Mesendoderm (in vitro differentiated cells): ENCODE measurements around the gene NFATC3.
"Not testable (repeated sequence)": the region's sequence is repeated elsewhere in the genome, so short reads cannot be mapped to it uniquely, and the experiment has no call there.

ENCODE experiments used
- DNase-seq: peaks from one replicate; pipeline ENCODE4 v3.0.0; 2013
- H2AK5ac ChIP-seq: 2 replicates; pipeline ENCODE4 v1.6.1; 2013; ENCODE audit warnings: low read length, inconsistent platforms
- H2BK120ac ChIP-seq: 2 replicates; pipeline ENCODE4 v1.6.1; 2013; ENCODE audit warnings: low read depth, mild to moderate bottlenecking, low read length, moderate library complexity, mixed read lengths
- H2BK15ac ChIP-seq: replicated peaks from 2 replicates; pipeline ENCODE4 v1.6.1; 2013; ENCODE audit warnings: low read depth, mild to moderate bottlenecking, moderate library complexity
- H2BK5ac ChIP-seq: 2 replicates; pipeline ENCODE4 v1.6.1; 2013; ENCODE audit warnings: low read length, inconsistent platforms
- H3K18ac ChIP-seq: 2 replicates; pipeline ENCODE4 v1.6.1; 2013; ENCODE audit warnings: mild to moderate bottlenecking, low read length, mixed read lengths
- H3K23ac ChIP-seq: one replicate; pipeline ENCODE4 v1.6.1; 2013; ENCODE audit warnings: low read length
- H3K27ac ChIP-seq: 2 replicates; pipeline ENCODE4 v1.5.1; 2013; ENCODE audit warnings: low read depth, mild to moderate bottlenecking, inconsistent platforms, low read length, moderate library complexity
- H3K27me3 ChIP-seq: 2 replicates; pipeline ENCODE4 v1.6.1; 2013; ENCODE audit warnings: low read length, control low read depth, mild to moderate bottlenecking, inconsistent platforms; ENCODE audit not compliant: insufficient read depth, poor library complexity
- H3K36me3 ChIP-seq: 2 replicates; pipeline ENCODE4 v1.6.1; 2013; ENCODE audit warnings: low read length, inconsistent platforms; ENCODE audit not compliant: control insufficient read depth, insufficient read depth
- H3K4ac ChIP-seq: one replicate; pipeline ENCODE4 v1.6.1; 2013; ENCODE audit warnings: low read depth, mild to moderate bottlenecking, low read length, moderate library complexity
- H3K4me1 ChIP-seq: 2 replicates; pipeline ENCODE4 v1.6.1; 2013; ENCODE audit warnings: low read depth, low read length, inconsistent platforms; ENCODE audit not compliant: control insufficient read depth
- H3K4me2 ChIP-seq: 2 replicates; pipeline ENCODE4 v1.6.1; 2013; ENCODE audit warnings: low read length
- H3K4me3 ChIP-seq: 2 replicates; pipeline ENCODE4 v1.5.1; 2013; ENCODE audit warnings: mild to moderate bottlenecking, low read length
- H3K56ac ChIP-seq: one replicate; pipeline ENCODE4 v1.6.1; 2013; ENCODE audit warnings: low read length
- H3K79me1 ChIP-seq: 2 replicates; pipeline ENCODE4 v1.6.1; 2013; ENCODE audit warnings: low read length, inconsistent platforms
- H3K79me2 ChIP-seq: 2 replicates; pipeline ENCODE4 v1.6.1; 2013; ENCODE audit warnings: mild to moderate bottlenecking, low read length; ENCODE audit not compliant: control insufficient read depth, insufficient read depth
- H3K9ac ChIP-seq: 2 replicates; pipeline ENCODE4 v1.6.1; 2013; ENCODE audit warnings: low read length, inconsistent platforms
- H4K5ac ChIP-seq: one replicate; pipeline ENCODE4 v1.6.1; 2013; ENCODE audit warnings: low read length
- H4K8ac ChIP-seq: one replicate; pipeline ENCODE4 v1.6.1; 2013; ENCODE audit warnings: low read depth, mild to moderate bottlenecking, control low read depth, low read length, moderate library complexity
- WGBS: extraction: QIAGEN DNeasy Blood & Tissue Kit; methylation state at CpG from one replicate; pipeline ENCODE4 v1.1.7; 2013; ENCODE audit warnings: low lambda C conversion rate, missing lambda C conversion rate; ENCODE audit not compliant: insufficient coverage; ENCODE audit errors: extremely low coverage; 5-methylcytosine and 5-hydroxymethylcytosine counted together

Gene NFATC3

GRCh38 chr16:68113059-68113761, 28.0 kb downstream of the NFATC3 start:
- peaks cover 19% of the 10 kb centered on the region for H3K79me2 ChIP-seq
- H2BK120ac ChIP-seq, result no peak overlapping the region
- H3K4ac ChIP-seq, result no peak overlapping the region
- no peak overlapping the region for H3K18ac ChIP-seq
- H3K4me1 ChIP-seq, result no peaks in the 10 kb centered on the region
- no peak overlapping the region for H3K4me2 ChIP-seq
- no peak overlapping the region for H3K23ac ChIP-seq
- no peaks in the 10 kb centered on the region for H3K36me3 ChIP-seq
- no peak overlapping the region for H4K5ac ChIP-seq
- no peak overlapping the region for H3K4me3 ChIP-seq
- no peak overlapping the region for H2AK5ac ChIP-seq
- H3K56ac ChIP-seq, result no peak overlapping the region
- H3K79me1 ChIP-seq, result peaks cover 15% of the 10 kb centered on the region
- no peak for DNase-seq
- H2BK15ac ChIP-seq, result no peak overlapping the region
- WGBS, result no CpG with 5 or more reads among the region's 5 CpGs
- H3K27ac ChIP-seq, result no peak overlapping the region
- no peak overlapping the region for H4K8ac ChIP-seq
- H2BK5ac ChIP-seq, result no peak overlapping the region
- H3K9ac ChIP-seq, result no peak overlapping the region
- H3K27me3 ChIP-seq, result no peaks in the 10 kb centered on the region

DNA sequence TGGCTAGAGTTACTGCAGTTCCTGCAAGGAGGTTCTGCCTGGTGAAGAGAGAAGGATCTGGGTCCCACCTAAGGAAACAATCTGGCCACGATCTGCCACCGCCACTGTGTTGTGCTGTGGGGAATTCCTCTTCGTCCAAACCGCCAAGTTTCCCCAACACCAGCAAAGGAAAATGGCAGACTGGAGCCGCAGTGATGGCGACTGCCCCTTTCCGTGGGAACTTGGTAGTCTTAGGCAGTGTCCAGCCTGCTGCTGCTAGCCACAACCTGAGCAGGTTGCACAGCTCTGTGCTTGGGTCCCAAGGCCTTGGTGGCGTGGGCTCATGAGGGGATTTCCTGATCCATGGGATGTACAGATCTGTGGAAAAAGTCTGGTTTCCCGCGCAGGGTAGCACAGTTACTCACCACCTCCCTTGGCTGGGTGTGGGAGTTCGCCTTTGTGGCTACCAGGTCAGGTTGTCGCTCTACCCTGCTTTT, 28.6 kb downstream of the NFATC3 start:
- no peak overlapping the region for H3K9ac ChIP-seq
- no peaks in the 10 kb centered on the region for H3K36me3 ChIP-seq
- no peak overlapping the region for H2BK5ac ChIP-seq
- H2AK5ac ChIP-seq, result no peak overlapping the region
- H3K23ac ChIP-seq, result no peak overlapping the region
- H3K4ac ChIP-seq, result no peak overlapping the region
- H4K8ac ChIP-seq, result no peak overlapping the region
- H3K4me3 ChIP-seq, result no peak overlapping the region
- H2BK15ac ChIP-seq, result no peak overlapping the region
- no peak overlapping the region for H3K27ac ChIP-seq
- WGBS, result no CpG with 5 or more reads among the region's 12 CpGs
- H2BK120ac ChIP-seq, result no peak overlapping the region
- DNase-seq, result no peak
- H3K4me1 ChIP-seq, result no peaks in the 10 kb centered on the region
- H3K79me2 ChIP-seq, result peaks cover 18% of the 10 kb centered on the region
- H4K5ac ChIP-seq, result no peak overlapping the region
- H3K79me1 ChIP-seq, result peaks cover 15% of the 10 kb centered on the region
- H3K4me2 ChIP-seq, result no peak overlapping the region
- no peak overlapping the region for H3K56ac ChIP-seq
- no peak overlapping the region for H3K18ac ChIP-seq
- no peaks in the 10 kb centered on the region for H3K27me3 ChIP-seq

DNA sequence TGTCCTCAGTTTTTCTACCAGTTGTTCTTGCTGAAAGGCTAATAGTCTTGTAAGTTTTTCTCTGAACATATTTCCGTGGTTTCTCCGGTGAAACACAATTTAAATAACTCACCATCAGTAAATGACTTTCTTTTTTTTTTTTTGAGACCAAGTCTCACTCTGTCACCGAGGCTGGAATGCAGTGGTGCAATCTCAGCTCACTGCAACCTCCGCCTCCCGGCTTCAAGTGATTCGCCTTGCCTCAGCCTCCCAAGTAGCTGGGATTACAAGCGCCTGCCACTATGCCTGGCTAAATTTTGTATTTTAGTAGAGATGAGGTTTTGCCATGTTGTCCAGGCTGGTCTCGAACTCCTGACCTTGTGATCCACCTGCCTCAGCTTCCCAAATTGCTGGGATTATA, 29.8 kb downstream of the NFATC3 start:
- not testable (repeated sequence) for H2AK5ac ChIP-seq, H4K5ac ChIP-seq, H4K8ac ChIP-seq, H3K23ac ChIP-seq, H2BK120ac ChIP-seq, H3K18ac ChIP-seq, H3K27me3 ChIP-seq, DNase-seq, H3K4me3 ChIP-seq, H3K56ac ChIP-seq, H3K36me3 ChIP-seq, H3K4me1 ChIP-seq, H3K27ac ChIP-seq, H2BK15ac ChIP-seq, H2BK5ac ChIP-seq, H3K9ac ChIP-seq, H3K4me2 ChIP-seq, H3K4ac ChIP-seq
- peaks cover 15% of the 10 kb centered on the region for H3K79me1 ChIP-seq
- peaks cover 18% of the 10 kb centered on the region for H3K79me2 ChIP-seq
- WGBS, result no CpG with 5 or more reads among the region's 8 CpGs

DNA sequence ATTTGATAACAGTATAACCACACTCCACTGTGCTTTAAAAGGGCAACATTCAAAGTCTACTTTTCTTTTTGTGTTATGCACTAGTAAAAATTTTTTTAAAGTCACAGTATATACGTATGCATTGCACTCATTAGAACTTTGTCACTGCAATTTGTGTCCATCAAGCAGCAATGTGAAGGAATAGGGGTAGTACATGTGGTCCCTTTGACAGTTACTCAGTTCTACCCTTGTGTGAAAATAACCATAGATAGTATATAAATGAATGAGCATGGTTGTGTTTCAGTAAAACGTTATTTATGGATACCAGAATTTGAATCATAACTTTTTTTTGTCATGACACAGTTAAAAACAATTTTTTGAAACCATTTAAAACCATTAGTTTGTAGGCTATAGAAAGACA, 30.7 kb downstream of the NFATC3 start:
- no peak overlapping the region for H2BK120ac ChIP-seq
- no peak overlapping the region for H3K56ac ChIP-seq
- no peak overlapping the region for H3K4me3 ChIP-seq
- peaks cover 15% of the 10 kb centered on the region for H3K79me1 ChIP-seq
- no peaks in the 10 kb centered on the region for H3K4me1 ChIP-seq
- H3K4me2 ChIP-seq, result no peak overlapping the region
- no peak overlapping the region for H4K8ac ChIP-seq
- H3K18ac ChIP-seq, result no peak overlapping the region
- no peak overlapping the region for H2BK5ac ChIP-seq
- no peak overlapping the region for H2AK5ac ChIP-seq
- H3K27me3 ChIP-seq, result no peaks in the 10 kb centered on the region
- no peak overlapping the region for H2BK15ac ChIP-seq
- DNase-seq, result no peak
- no peaks in the 10 kb centered on the region for H3K36me3 ChIP-seq
- no peak overlapping the region for H3K4ac ChIP-seq
- no CpG with 5 or more reads among the region's 2 CpGs for WGBS
- H4K5ac ChIP-seq, result no peak overlapping the region
- peaks cover 18% of the 10 kb centered on the region for H3K79me2 ChIP-seq
- H3K27ac ChIP-seq, result no peak overlapping the region
- no peak overlapping the region for H3K23ac ChIP-seq
- no peak overlapping the region for H3K9ac ChIP-seq

- Histone ChIP-seq H3K4ac (no peak overlapping the region), H4K8ac (no peak overlapping the region), H3K27me3 (no peaks in the 10 kb centered on the region), H3K9ac (no peak overlapping the region), H3K36me3 (no peaks in the 10 kb centered on the region), H2BK15ac (no peak overlapping the region), H3K4me1 (no peaks in the 10 kb centered on the region), H2BK5ac (no peak overlapping the region), H3K79me1 (peaks cover 16% of the 10 kb centered on the region), H3K56ac (no peak overlapping the region), H3K4me2 (no peak overlapping the region), H3K79me2 (peaks cover 18% of the 10 kb centered on the region), H3K23ac (no peak overlapping the region), H2AK5ac (no peak overlapping the region), H3K27ac (no peak overlapping the region), H2BK120ac (no peak overlapping the region), H3K4me3 (no peak overlapping the region), H3K18ac (no peak overlapping the region), H4K5ac (no peak overlapping the region)
- DNase-seq, result no peak
- no CpG with 5 or more reads among the region's 2 CpGs for WGBS
Measured at GRCh38 chr16:68116256-68116867, 31.2 kb downstream of the NFATC3 start.
